GM12878 (cell line): ENCODE measurements around the gene MLXIP. TPM values are rescaled to one million over a fixed set of nuclear protein-coding genes. Genes with fewer than 3 reads are reported as not detected.

Source experiments
- ATAC-seq: fragments of 200-7000 bp; cut with Tn5 transposase; 3 replicates; pipeline ENCODE4 v1.9.1; 2020; ENCODE audit warnings: mild to moderate bottlenecking, moderate library complexity
- BruUV-seq: library from RNA; stranded (reverse); fragments of 400-500 nt; replicated peaks from 2 replicates; lab custom pipeline; 2021; lab: Mats Ljungman, UMichigan
- CTCF ChIA-PET: fragments of 300-600 bp; sonication (Branson Sonifier 250); formaldehyde crosslinking; extraction: SDS; loops from one replicate; lab custom pipeline; 2021; ENCODE audit warnings: inconsistent platforms; lab: Yijun Ruan, JAX
- POLR2A ChIA-PET: fragments of 350-600 bp; formaldehyde crosslinking; extraction: SDS; loops from one replicate; lab custom pipeline; 2021; ENCODE audit warnings: inconsistent platforms; lab: Charles Lee
- RAD21 ChIA-PET: fragments of 300-600 bp; sonication (Branson Sonifier 250); formaldehyde crosslinking; loops from one replicate; lab custom pipeline; 2023; ENCODE audit warnings: antibody characterized with exemption; ENCODE audit not compliant: unreplicated experiment; lab: Charles Lee
- SMC1A ChIA-PET: fragments of 300-600 bp; sonication (Branson Sonifier 250); formaldehyde crosslinking; loops from one replicate; lab custom pipeline; 2023; ENCODE audit not compliant: unreplicated experiment, uncharacterized antibody; lab: Charles Lee
- DNase-seq: peaks from one replicate; pipeline ENCODE4 v3.0.0-alpha.2; 2011; ENCODE audit warnings: low read depth, low spot score
- FAIRE-seq: peaks from 3 replicates; lab custom pipeline; 2011; peaks lifted over from hg19 to GRCh38; lab: Jason Lieb, UNC
- H2AFZ ChIP-seq: 2 replicates; pipeline ENCODE4 v1.6.0; 2011; ENCODE audit warnings: low read depth, low read length, control low read depth; ENCODE audit not compliant: control insufficient read depth
- H3K27ac ChIP-seq: 2 replicates; pipeline ENCODE4 v1.5.1; 2011; ENCODE audit warnings: control low read depth; ENCODE audit not compliant: control insufficient read depth, insufficient read depth
- H3K27me3 ChIP-seq, 2 experiments: replicated peaks in 1 of 2; 2 replicates each; pipeline versions ENCODE4 v1.6.0 to v1.6.1; 2011; ENCODE audit warnings: low read length in 1 of 2; ENCODE audit not compliant: control insufficient read depth in 2 of 2, insufficient read depth in 2 of 2
- H3K36me3 ChIP-seq, 2 experiments: 2 replicates each; pipeline ENCODE4 v1.5.1; 2011; ENCODE audit warnings: low read length in 1 of 2; ENCODE audit not compliant: control insufficient read depth in 2 of 2, insufficient read depth in 2 of 2
- H3K4me1 ChIP-seq: 2 replicates; pipeline ENCODE4 v1.6.1; 2011; ENCODE audit warnings: mild to moderate bottlenecking, low read length, moderate library complexity, mixed read lengths; ENCODE audit not compliant: control insufficient read depth, insufficient read depth
- H3K4me2 ChIP-seq: 2 replicates; pipeline ENCODE4 v1.6.0; 2011; ENCODE audit warnings: control low read depth; ENCODE audit not compliant: control insufficient read depth, insufficient read depth
- H3K4me3 ChIP-seq: fragments of 200-600 bp; sonication (generic); 2 replicates; pipeline ENCODE4 v1.5.1; 2016
- H3K79me2 ChIP-seq: 2 replicates; pipeline ENCODE4 v1.6.0; 2011; ENCODE audit warnings: low read length; ENCODE audit not compliant: control insufficient read depth, insufficient read depth
- H3K9ac ChIP-seq: 2 replicates; pipeline ENCODE4 v1.8.0; 2011; ENCODE audit warnings: low read length, control low read depth, mixed read lengths; ENCODE audit not compliant: control insufficient read depth, insufficient read depth
- H3K9me3 ChIP-seq: replicated peaks from 3 replicates; pipeline ENCODE4 v1.5.1; 2011; ENCODE audit warnings: mild to moderate bottlenecking, low read length; ENCODE audit not compliant: control insufficient read depth, insufficient read depth
- H4K20me1 ChIP-seq: 2 replicates; pipeline ENCODE4 v1.6.0; 2011; ENCODE audit not compliant: control insufficient read depth, insufficient read depth
- BACH1 ChIP-seq: fragments of 450-650 bp; IDR thresholded peaks from 2 replicates; pipeline ENCODE4 v1.6.1; 2017; ENCODE audit warnings: mild to moderate bottlenecking, borderline replicate concordance
- BCL11A ChIP-seq: IDR thresholded peaks from 2 replicates; pipeline ENCODE4 v1.6.1; 2011; ENCODE audit warnings: low read depth, low read length
- FOS ChIP-seq: IDR thresholded peaks from 3 replicates; pipeline ENCODE4 v1.6.1; 2011; ENCODE audit warnings: borderline replicate concordance; ENCODE audit not compliant: insufficient read length; ENCODE audit errors: extremely low read depth
- FOXM1 ChIP-seq: IDR thresholded peaks from 2 replicates; pipeline ENCODE4 v1.6.1; 2012; ENCODE audit warnings: low read depth, mild to moderate bottlenecking, inconsistent platforms, low read length, moderate library complexity
- HDAC6 ChIP-seq: fragments of 200-600 bp; sonication (generic); IDR thresholded peaks from one replicate; pipeline ENCODE4 v1.8.0; 2017; ENCODE audit warnings: antibody characterized with exemption; ENCODE audit not compliant: unreplicated experiment
- LARP7 ChIP-seq: fragments of 450-650 bp; IDR thresholded peaks from 2 replicates; pipeline ENCODE4 v1.6.1; 2017; ENCODE audit warnings: mild to moderate bottlenecking
- MEF2B ChIP-seq: fragments of 450-650 bp; IDR thresholded peaks from 2 replicates; pipeline ENCODE4 v1.6.1; 2018; ENCODE audit warnings: mild to moderate bottlenecking, moderate library complexity; ENCODE audit not compliant: partially characterized antibody, poor library complexity, severe bottlenecking
- MYB ChIP-seq: fragments of 150-350 bp; IDR thresholded peaks from 2 replicates; pipeline ENCODE4 v1.6.1; 2014; ENCODE audit warnings: mild to moderate bottlenecking, low read depth, low read length, borderline replicate concordance
- POU2F2 ChIP-seq: IDR thresholded peaks from 3 replicates; pipeline ENCODE4 v1.6.1; 2011; ENCODE audit warnings: low read depth, mild to moderate bottlenecking, low read length, borderline replicate concordance
- REST ChIP-seq: IDR thresholded peaks from 2 replicates; pipeline ENCODE4 v1.6.1; 2012; ENCODE audit warnings: mild to moderate bottlenecking, low read depth, low read length
- SIX5 ChIP-seq: IDR thresholded peaks from 2 replicates; pipeline ENCODE4 v1.6.1; 2011; ENCODE audit warnings: mild to moderate bottlenecking, low read depth, low read length, moderate library complexity; ENCODE audit not compliant: severe bottlenecking
- SMARCA5 ChIP-seq: fragments of 450-650 bp; IDR thresholded peaks from 2 replicates; pipeline ENCODE4 v1.6.1; 2017; ENCODE audit warnings: mild to moderate bottlenecking
- SRF ChIP-seq, 2 experiments: IDR thresholded peaks; 2 replicates each; pipeline ENCODE4 v1.6.1; 2011; ENCODE audit warnings: low read depth in 2 of 2, low read length in 2 of 2, mild to moderate bottlenecking in 1 of 2, moderate library complexity in 1 of 2
- STAT3 ChIP-seq: IDR thresholded peaks from 2 replicates; pipeline ENCODE4 v1.6.1; 2011; ENCODE audit warnings: low read depth, low read length, improper control_type of control experiment
- TBL1XR1 ChIP-seq: IDR thresholded peaks from 2 replicates; pipeline ENCODE4 v1.6.1; 2012; ENCODE audit warnings: low read depth, low read length, improper control_type of control experiment
- USF1 ChIP-seq: IDR thresholded peaks from 2 replicates; pipeline ENCODE4 v1.6.1; 2011; ENCODE audit warnings: borderline replicate concordance, low read depth, mild to moderate bottlenecking, moderate library complexity, mixed read lengths, low read length; ENCODE audit not compliant: insufficient read depth; ENCODE audit errors: extremely low read length
- ZBED1 ChIP-seq: IDR thresholded peaks from 2 replicates; pipeline ENCODE4 v1.6.1; 2016; ENCODE audit warnings: borderline replicate concordance
- ZNF207 ChIP-seq: fragments of 450-650 bp; IDR thresholded peaks from 2 replicates; pipeline ENCODE4 v1.6.1; 2014; ENCODE audit warnings: antibody characterized with exemption, mild to moderate bottlenecking, borderline replicate concordance
- WGBS: methylation state at CpG from one replicate; pipeline ENCODE4 v1.1.6; 2016; ENCODE audit warnings: low lambda C conversion rate; ENCODE audit not compliant: insufficient replicate concordance, insufficient coverage; ENCODE audit errors: missing lambda C conversion rate; 5-methylcytosine and 5-hydroxymethylcytosine counted together
- in situ Hi-C: fragments of 300-500 bp; cut with MboI; formaldehyde crosslinking; loops from 9 replicates; pipeline ENCODE4 v1.14.3; 2018; ENCODE audit warnings: mixed read lengths
- intact Hi-C: fragments of 100-400 bp; cut with micrococcal nuclease; formaldehyde crosslinking; loops from one replicate; pipeline ENCODE4 v1.14.2; 2022; ENCODE audit not compliant: unreplicated experiment
- polyA plus RNA-seq, 11 experiments: library from polyadenylated mRNA; depleted of rRNA in 4 of 11; unstranded in 6 of 11; stranded (reverse) in 5 of 11; fragments of >200 nt; fragmentation: Nextera tagmentation in 4 of 11; fragmentation: Illumina TruSeq in 1 of 11; extraction: Ambion mirVana in 4 of 11; extraction: Trizol in 1 of 11; gene quantifications; 1 replicate in 1 of 11; 2 replicates in 10 of 11; pipeline versions ENCODE4 v1.2.1 to v1.2.3, GENCODE V29; 2011 to 2016; ENCODE audit warnings: inconsistent platforms in 2 of 11, missing spikeins in 2 of 11, low read depth in 1 of 11
- total RNA-seq, 4 experiments: library from RNA; depleted of rRNA in 3 of 4; stranded (reverse); fragments of >200 nt in 3 of 4; fragmentation: Illumina TruSeq in 1 of 4; extraction: Trizol in 1 of 4; gene quantifications; 2 replicates each; pipeline versions ENCODE4 v1.2.1 to v1.2.3, GENCODE V29; 2013 to 2021

Gene MLXIP
- total and polyA plus RNA-seq, 10 of the 15 experiments (the other 5 are each of a cell fraction or from before 2014, with no cell fraction given), result 1.1 to 23.7 (median 7.0) TPM

- intact Hi-C loops, result no loop called here
- no peak overlapping the region for H3K27ac ChIP-seq
- no peak for FAIRE-seq
- no peak for TF ChIP-seq USF1
- no peak for TF ChIP-seq MYB
- no peak for TF ChIP-seq SIX5
- no peak for TF ChIP-seq TBL1XR1
- TF ChIP-seq SMARCA5, result no peak
- no peak for TF ChIP-seq STAT3
- TF ChIP-seq LARP7, result no peak
- no peak for TF ChIP-seq REST
- TF ChIP-seq FOS, result no peak
- TF ChIP-seq ZBED1, result no peak
- TF ChIP-seq MEF2B, result no peak
- no peak for TF ChIP-seq BACH1
- no peak for TF ChIP-seq SRF (IDR thresholded peaks at IDR 0.05; ENCODE audit: low read depth in 2 of 2, low read length in 2 of 2)
- no peak for TF ChIP-seq ZNF207
- TF ChIP-seq POU2F2, result no peak
- TF ChIP-seq HDAC6, result no peak
- TF ChIP-seq BCL11A, result no peak
- TF ChIP-seq FOXM1, result no peak
These were observed 88.9 kb downstream of the MLXIP start for GRCh38 chr12:122167356-122167925.

More at GRCh38 chr12:122167356-122167925, 88.9 kb downstream of the MLXIP start:
- no peak for ATAC-seq
- Histone ChIP-seq H3K4me1 (peaks cover 28% of the 10 kb centered on the region), H3K27me3 (no peaks in the 10 kb centered on the region), H3K79me2 (no peaks in the 10 kb centered on the region), H3K4me2 (peak overlapping the region; percentile 90), H3K36me3 (no peaks in the 10 kb centered on the region), H3K4me3 (peak overlapping the region; percentile 21; the same call in 1 of the 2 replicates), H2AFZ (no peak overlapping the region), H3K9ac (no peak overlapping the region), H4K20me1 (no peaks in the 10 kb centered on the region), H3K9me3 (no peaks in the 10 kb centered on the region)
- ChIA-PET SMC1A (interaction anchor here (0.8 to 1.6 kb wide), 7 partner anchors 9 to 373 kb away, joined by 3 to 6 read pairs (median 3); partner anchors contain the start of gene RHOF), POLR2A (interaction anchor here (0.6 kb wide), 1 partner anchor 14 kb away, joined by 3 read pairs; no protein-coding TSS in a partner anchor), CTCF (interaction anchor here (0.9 to 1.3 kb wide), 4 partner anchors 14 to 249 kb away, joined by 3 to 4 read pairs (median 3); partner anchors contain the start of gene CFAP251), RAD21 (interaction anchor here (0.9 to 1.0 kb wide), 2 partner anchors 45 to 175 kb away, joined by 3 read pairs; no protein-coding TSS in a partner anchor)
- in situ Hi-C loops, result no loop called here
- no peak for DNase-seq
- 63% methylated on average over 10 of the region's 10 CpGs for WGBS
- no TSS peak for BruUV-seq
